Measurements from ENCODE around the gene ATG3.

DNA sequence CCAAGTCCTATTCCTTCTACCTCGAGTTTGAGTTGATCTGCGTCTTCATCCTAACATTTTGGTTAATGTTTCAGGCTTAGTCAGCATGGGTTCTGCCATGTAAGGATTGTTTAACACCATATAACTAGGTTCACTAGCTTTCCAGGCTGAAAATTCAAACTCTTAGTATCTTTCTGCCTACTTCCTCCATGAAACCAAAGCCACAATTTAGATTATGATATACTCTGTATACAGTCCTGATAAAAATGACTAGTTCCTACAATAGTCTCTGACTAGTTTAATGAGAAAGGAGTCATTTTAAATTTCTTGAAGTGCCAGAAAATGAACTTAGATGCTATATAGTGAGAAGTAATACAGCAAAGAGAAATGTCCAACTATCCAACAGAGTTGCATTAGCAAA, 55.9 kb downstream of the ATG3 start:
- TF ChIP-seq, protein P1, sequence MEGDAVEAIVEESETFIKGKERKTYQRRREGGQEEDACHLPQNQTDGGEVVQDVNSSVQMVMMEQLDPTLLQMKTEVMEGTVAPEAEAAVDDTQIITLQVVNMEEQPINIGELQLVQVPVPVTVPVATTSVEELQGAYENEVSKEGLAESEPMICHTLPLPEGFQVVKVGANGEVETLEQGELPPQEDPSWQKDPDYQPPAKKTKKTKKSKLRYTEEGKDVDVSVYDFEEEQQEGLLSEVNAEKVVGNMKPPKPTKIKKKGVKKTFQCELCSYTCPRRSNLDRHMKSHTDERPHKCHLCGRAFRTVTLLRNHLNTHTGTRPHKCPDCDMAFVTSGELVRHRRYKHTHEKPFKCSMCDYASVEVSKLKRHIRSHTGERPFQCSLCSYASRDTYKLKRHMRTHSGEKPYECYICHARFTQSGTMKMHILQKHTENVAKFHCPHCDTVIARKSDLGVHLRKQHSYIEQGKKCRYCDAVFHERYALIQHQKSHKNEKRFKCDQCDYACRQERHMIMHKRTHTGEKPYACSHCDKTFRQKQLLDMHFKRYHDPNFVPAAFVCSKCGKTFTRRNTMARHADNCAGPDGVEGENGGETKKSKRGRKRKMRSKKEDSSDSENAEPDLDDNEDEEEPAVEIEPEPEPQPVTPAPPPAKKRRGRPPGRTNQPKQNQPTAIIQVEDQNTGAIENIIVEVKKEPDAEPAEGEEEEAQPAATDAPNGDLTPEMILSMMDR (IDR thresholded peaks at IDR 0.05; ENCODE audit: low read length): no peak
- no peak for TF ChIP-seq EZH2 (IDR thresholded peaks at IDR 0.05; ENCODE audit: borderline replicate concordance, low read length)

Measured in OCI-LY1 (cell line).